Right lobe of liver (tissue), 6 donors: ENCODE data around the gene TMIGD1. TPM values are rescaled to one million over a fixed set of nuclear protein-coding genes. Genes with fewer than 3 reads are reported as not detected.
A peak's percentile ranks its signal among the peaks of the same experiment; 100 is the strongest.

Experiments used
- ATAC-seq, 4 donors: fragments of 200-7000 bp; cut with Tn5 transposase; one replicate each; pipeline ENCODE4 v1.9.1; 2020; ENCODE audit warnings: mild to moderate bottlenecking in 4 of 4, moderate library complexity in 4 of 4
- DNase-seq, 3 donors: peaks; one replicate each; pipeline ENCODE4 v3.0.0-alpha.2; 2020
- H3K27ac ChIP-seq, 3 donors: fragments of 200-600 bp; one replicate each; pipeline ENCODE4 v1.8.0; 2022
- H3K27me3 ChIP-seq, 2 donors: fragments of 200-600 bp; one replicate each; pipeline ENCODE4 v1.8.0; 2022
- H3K36me3 ChIP-seq, 4 donors: fragments of 200-600 bp; sonication (generic) in 1 of 4; one replicate each; pipeline versions ENCODE4 v1.5.1 to v1.8.0; 2017 to 2022; ENCODE audit warnings: control low read depth in 1 of 4
- H3K4me1 ChIP-seq, 4 donors: fragments of 200-600 bp; sonication (generic) in 1 of 4; one replicate each; pipeline versions ENCODE4 v1.5.1 to v1.8.0; 2017 to 2022; ENCODE audit warnings: control low read depth in 1 of 4
- H3K4me3 ChIP-seq, 3 donors: fragments of 200-600 bp; one replicate each; pipeline ENCODE4 v1.8.0; 2022
- H3K9me3 ChIP-seq, 4 donors: fragments of 200-600 bp; sonication (generic) in 1 of 4; one replicate each; pipeline versions ENCODE4 v1.5.1 to v1.8.0; 2017 to 2022; ENCODE audit warnings: control low read depth in 1 of 4
- CTCF ChIP-seq, 4 donors: fragments of 200-600 bp in 3 of 4; fragments of 450-650 bp in 1 of 4; IDR thresholded peaks; one replicate each; pipeline versions ENCODE4 v1.5.1 to v1.8.0; 2016 to 2022; ENCODE audit warnings: antibody characterized with exemption in 4 of 4, mild to moderate bottlenecking in 2 of 4
- POLR2A ChIP-seq: fragments of 450-650 bp; IDR thresholded peaks from one replicate; pipeline ENCODE4 v1.6.1; 2017; ENCODE audit warnings: antibody characterized with exemption, mild to moderate bottlenecking
- WGBS: methylation state at CpG from one replicate; pipeline ENCODE4 v1.1.6; 2018; ENCODE audit warnings: low coverage, low lambda C conversion rate; ENCODE audit not compliant: insufficient coverage; ENCODE audit errors: missing lambda C conversion rate; 5-methylcytosine and 5-hydroxymethylcytosine counted together
- intact Hi-C, 2 donors: fragments of 100-400 bp; cut with DNase I; formaldehyde crosslinking; loops; one replicate each; pipeline versions ENCODE4 v1.11.2 to v1.14.1; 2022
- total RNA-seq, 6 experiments: library from RNA; depleted of rRNA in 2 of 6; stranded (reverse); fragments of >200 nt in 2 of 6; fragmentation: NEBNext Ultra II Directional in 3 of 6; extraction: Animal tissue kit (Norgen Biotek cat#: 25700) in 3 of 6; gene quantifications; one replicate each; pipeline versions ENCODE4 v1.1.0 to v1.2.4, GENCODE V29; 2016 to 2023
- donor health status: DM: no; HTN: yes; CAD: no.
- donor health status: DM: no; HTN: no; CAD: no.
- donor health status: DM: no; HTN: no; CAD: no.
- donor health status: DM: no; HTN: yes; CAD: no.
- donor health status: DM: no; HTN: yes; CAD: no.

Gene TMIGD1
- total RNA-seq, 6 experiments from 2014 or later = not detected

DNA sequence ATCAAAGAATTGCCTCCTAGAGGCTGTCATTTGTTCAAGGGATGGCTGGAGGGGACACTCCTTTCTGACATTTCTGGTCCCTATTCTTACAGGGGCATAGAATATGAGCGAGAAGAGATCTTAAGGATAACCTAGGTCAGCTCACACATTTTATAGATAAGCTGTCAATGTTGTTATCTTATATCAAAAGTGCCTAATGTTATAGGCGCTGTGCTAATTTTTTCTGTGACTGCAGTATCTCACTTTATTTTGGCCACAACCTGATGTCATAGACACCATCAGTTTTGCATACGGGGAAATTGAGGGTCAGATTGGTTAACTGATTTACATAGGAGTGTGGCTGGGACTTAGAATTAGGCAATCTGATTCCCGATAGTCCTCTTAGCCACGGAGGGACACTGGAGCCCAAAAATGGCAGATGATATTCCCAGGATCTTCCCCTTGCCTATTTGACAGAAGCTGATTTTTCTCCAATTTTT lies 46.1 kb upstream of the TMIGD1 start:
- DNase-seq (no peak), ATAC-seq (peak in 3 of 4 donors; percentile 9 to 55 (median 38))
- no peaks in the 10 kb centered on the region for H3K36me3 ChIP-seq
- no peaks in the 10 kb centered on the region for H3K27me3 ChIP-seq
- intact Hi-C loops = no loop called here
- WGBS = 5% methylated on average over 5 of the region's 5 CpGs
- TF ChIP-seq CTCF (IDR thresholded peaks at IDR 0.05) (no peak), POLR2A (peak; percentile 40)
- no peaks in the 10 kb centered on the region for H3K9me3 ChIP-seq
- peak overlapping the region in 2 of 3 donors; percentile 78 to 85 for H3K27ac ChIP-seq
- H3K4me3 ChIP-seq = peak overlapping the region; percentile 70 to 86 (median 85)
- peaks cover 0 to 33% (median 0%) of the 10 kb centered on the region in 4 donors for H3K4me1 ChIP-seq

GRCh38 chr17:30379303-30379902 lies 45.5 kb upstream of the TMIGD1 start:
- peak overlapping the region; percentile 70 to 86 (median 85) for H3K4me3 ChIP-seq
- H3K4me1 ChIP-seq = peaks cover 0 to 33% (median 0%) of the 10 kb centered on the region in 4 donors
- DNase-seq (peak; percentile 55 to 70 (median 57)), ATAC-seq (peak; percentile 6 to 31 (median 18))
- H3K27me3 ChIP-seq = no peaks in the 10 kb centered on the region
- H3K9me3 ChIP-seq = no peaks in the 10 kb centered on the region
- H3K36me3 ChIP-seq = no peaks in the 10 kb centered on the region
- H3K27ac ChIP-seq = peak overlapping the region; percentile 72 to 85 (median 78)
- TF ChIP-seq CTCF (IDR thresholded peaks at IDR 0.05) (no peak), POLR2A (no peak)
- intact Hi-C loops = no loop called here
- 3% methylated on average over 7 of the region's 68 CpGs for WGBS

DNA sequence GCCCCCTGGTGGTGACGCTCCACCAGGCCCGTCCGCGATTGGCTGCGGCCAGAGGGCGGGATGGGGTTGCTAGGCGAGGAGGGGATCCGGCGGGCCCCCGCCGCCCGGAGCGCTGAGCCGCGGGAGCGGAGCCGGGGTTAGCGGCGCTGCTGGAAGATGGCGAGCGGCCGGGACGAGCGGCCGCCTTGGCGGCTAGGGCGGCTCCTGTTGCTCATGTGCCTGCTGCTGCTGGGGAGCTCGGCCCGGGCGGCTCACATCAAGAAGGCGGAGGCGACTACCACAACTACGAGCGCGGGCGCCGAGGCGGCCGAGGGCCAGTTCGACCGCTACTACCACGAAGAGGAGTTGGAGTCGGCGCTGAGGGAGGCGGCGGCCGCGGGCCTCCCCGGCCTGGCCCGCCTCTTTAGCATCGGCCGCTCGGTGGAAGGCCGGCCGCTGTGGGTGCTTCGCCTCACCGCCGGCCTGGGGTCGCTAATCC lies 45.0 kb upstream of the TMIGD1 start, which contains the start of gene CPD:
TSS of gene CPD (plus strand) at position 103 of the 478 bp plus-strand sequence. CDS start at position 157, 54 bp downstream.
- Histone ChIP-seq H3K36me3 (no peaks in the 10 kb centered on the region), H3K9me3 (no peaks in the 10 kb centered on the region), H3K4me3 (peak within 1 kb of the TSS; percentile 70 to 86 (median 85)), H3K27ac (peak within 1 kb of the TSS; percentile 72 to 85 (median 78)), H3K27me3 (no peaks in the 10 kb centered on the region), H3K4me1 (peaks cover 0 to 33% (median 0%) of the 10 kb centered on the region in 4 donors)
- WGBS = no CpG with 5 or more reads among the region's 59 CpGs
- ATAC-seq (peak; percentile 96 to 99 (median 98)), DNase-seq (peak; percentile 98)
- peak; percentile 96 for TF ChIP-seq POLR2A
- peak in 2 of 4 donors; percentile 13 to 26 for TF ChIP-seq CTCF (IDR thresholded peaks at IDR 0.05)
- intact Hi-C loops = no loop called here

DNA sequence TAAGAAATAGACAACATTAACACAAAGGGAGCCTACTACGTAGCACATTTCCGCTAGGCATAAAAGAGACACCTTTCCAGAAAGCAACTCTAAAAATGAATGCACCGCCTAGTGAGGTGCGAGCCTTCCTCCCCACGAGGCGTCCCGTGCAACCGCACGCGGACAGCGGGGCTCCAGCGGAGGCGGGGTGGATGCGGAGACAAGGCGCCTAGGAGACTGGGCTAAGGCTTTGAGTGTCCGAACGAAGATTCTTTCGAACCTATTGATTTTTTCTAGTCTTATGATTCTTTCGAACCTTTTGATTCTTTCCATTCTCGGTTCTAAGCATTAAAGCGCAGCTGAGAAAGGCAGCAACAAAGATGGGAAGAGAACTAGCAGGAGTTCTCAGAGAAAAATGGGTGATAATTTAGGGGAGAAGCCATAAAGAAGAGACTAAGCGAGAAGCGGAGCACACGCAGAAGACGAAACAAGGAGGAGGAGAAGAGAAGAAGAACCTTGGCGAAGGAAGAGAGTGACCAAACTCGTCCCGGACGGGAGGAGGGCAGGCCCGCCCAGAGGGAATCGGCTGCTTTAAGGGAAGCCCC lies 44.5 kb upstream of the TMIGD1 start:
- intact Hi-C loops = no loop called here
- Histone ChIP-seq H3K27me3 (no peaks in the 10 kb centered on the region), H3K4me3 (peak overlapping the region; percentile 70 to 86 (median 85)), H3K36me3 (no peaks in the 10 kb centered on the region), H3K4me1 (peaks cover 0 to 33% (median 0%) of the 10 kb centered on the region in 4 donors), H3K9me3 (no peaks in the 10 kb centered on the region), H3K27ac (peak overlapping the region in 2 of 3 donors; percentile 78 to 85)
- ATAC-seq = peak in 2 of 4 donors; percentile 8 to 24
- TF ChIP-seq CTCF (IDR thresholded peaks at IDR 0.05) = no peak
- no peak for TF ChIP-seq POLR2A
- DNase-seq = peak in 2 of 3 donors; percentile 48 to 65
- 6% methylated on average over 26 of the region's 31 CpGs for WGBS
